ENCODE data around the gene DYNLT3. TPM values are rescaled to one million over a fixed set of nuclear protein-coding genes. Genes with fewer than 3 reads are reported as not detected.

The DYNLT3 gene
- total RNA-seq, 2 experiments from 2014 or later, result 12.6 to 12.7 TPM

- H3K4me3 Mint-ChIP-seq, result no peak overlapping the region
- H3K9me3 Mint-ChIP-seq (ENCODE audit: low read depth), result peaks cover 16% of the 10 kb centered on the region
- peak overlapping the region; percentile 28 for H3K27ac Mint-ChIP-seq
- DNase-seq (no peak), ATAC-seq (no peak)
- H3K27me3 Mint-ChIP-seq, result peaks cover 4% of the 10 kb centered on the region
- CTCF ChIA-PET, result no interaction called here
- peaks cover 10% of the 10 kb centered on the region for H3K4me1 Mint-ChIP-seq
- H3K36me3 Mint-ChIP-seq, result peaks cover 9% of the 10 kb centered on the region
Observed at GRCh38 chrX:37867536-37868153, 20.3 kb upstream of the DYNLT3 start.

- ATAC-seq, result no peak
Observed at GRCh38 chrX:37863728-37864127, 16.4 kb upstream of the DYNLT3 start.

GRCh38 chrX:37862851-37863250 is 15.5 kb upstream of the DYNLT3 start:
- Mint-ChIP-seq H3K27ac (no peak overlapping the region), H3K4me1 (peaks cover 5% of the 10 kb centered on the region), H3K4me3 (no peak overlapping the region), H3K36me3 (peaks cover 6% of the 10 kb centered on the region), H3K27me3 (peaks cover 6% of the 10 kb centered on the region), H3K9me3 (ENCODE audit: low read depth) (peaks cover 5% of the 10 kb centered on the region)
- no peak for DNase-seq
- ATAC-seq, result no peak
- CTCF ChIA-PET, result no interaction called here

More at GRCh38 chrX:37863728-37864127, 16.4 kb upstream of the DYNLT3 start:
- Mint-ChIP-seq H3K4me1 (peaks cover 6% of the 10 kb centered on the region), H3K4me3 (no peak overlapping the region), H3K9me3 (ENCODE audit: low read depth) (peaks cover 7% of the 10 kb centered on the region), H3K27ac (no peak overlapping the region), H3K27me3 (peaks cover 6% of the 10 kb centered on the region), H3K36me3 (peaks cover 7% of the 10 kb centered on the region)
- CTCF ChIA-PET, result no interaction called here
- no peak for DNase-seq

GRCh38 chrX:37860721-37861120 is 13.3 kb upstream of the DYNLT3 start:
- CTCF ChIA-PET, result no interaction called here
- peaks cover 6% of the 10 kb centered on the region for H3K27me3 Mint-ChIP-seq

GRCh38 chrX:37854748-37855147 is 7.4 kb upstream of the DYNLT3 start:
- Mint-ChIP-seq H3K36me3 (no peaks in the 10 kb centered on the region), H3K4me3 (no peak overlapping the region), H3K4me1 (peaks cover 2% of the 10 kb centered on the region), H3K27me3 (no peaks in the 10 kb centered on the region), H3K9me3 (ENCODE audit: low read depth) (no peaks in the 10 kb centered on the region), H3K27ac (no peak overlapping the region)
- no peak for ATAC-seq
- CTCF ChIA-PET, result no interaction called here
- no peak for DNase-seq

More at GRCh38 chrX:37860721-37861120, 13.3 kb upstream of the DYNLT3 start:
- ATAC-seq (no peak), DNase-seq (no peak)
- Mint-ChIP-seq H3K4me3 (no peak overlapping the region), H3K36me3 (peaks cover 2% of the 10 kb centered on the region), H3K9me3 (ENCODE audit: low read depth) (no peaks in the 10 kb centered on the region), H3K4me1 (no peaks in the 10 kb centered on the region), H3K27ac (no peak overlapping the region)

GRCh38 chrX:37854148-37854547 is 6.8 kb upstream of the DYNLT3 start:
- Mint-ChIP-seq H3K4me1 (peaks cover 4% of the 10 kb centered on the region), H3K27me3 (no peaks in the 10 kb centered on the region), H3K27ac (no peak overlapping the region), H3K36me3 (no peaks in the 10 kb centered on the region), H3K4me3 (no peak overlapping the region), H3K9me3 (ENCODE audit: low read depth) (no peaks in the 10 kb centered on the region)
- no peak for DNase-seq
- no peak for ATAC-seq
- CTCF ChIA-PET, result no interaction called here

GRCh38 chrX:37847733-37848197 is 394 bp upstream of the DYNLT3 start:
- peak overlapping the region; percentile 86 for H3K27ac Mint-ChIP-seq
- H3K4me3 Mint-ChIP-seq, result peak overlapping the region; percentile 72
- no peaks in the 10 kb centered on the region for H3K9me3 Mint-ChIP-seq (ENCODE audit: low read depth)
- DNase-seq, result no peak
- no peaks in the 10 kb centered on the region for H3K27me3 Mint-ChIP-seq
- H3K4me1 Mint-ChIP-seq, result peaks cover 22% of the 10 kb centered on the region
- ATAC-seq, result no peak
- peaks cover 4% of the 10 kb centered on the region for H3K36me3 Mint-ChIP-seq
- CTCF ChIA-PET, result no interaction called here

GRCh38 chrX:37846558-37846933 is 825 bp downstream of the DYNLT3 start:
- Mint-ChIP-seq H3K27me3 (no peaks in the 10 kb centered on the region), H3K36me3 (peaks cover 4% of the 10 kb centered on the region), H3K27ac (peak overlapping the region; percentile 81), H3K9me3 (ENCODE audit: low read depth) (no peaks in the 10 kb centered on the region), H3K4me1 (peaks cover 22% of the 10 kb centered on the region), H3K4me3 (peak overlapping the region; percentile 72)
- CTCF ChIA-PET, result interaction anchor here (1.3 kb wide), 1 partner anchor 481 kb away, joined by 4 read pairs; the partner anchor contains the start of gene RPGR
- DNase-seq (no peak), ATAC-seq (peak; percentile 6)

- peaks cover 22% of the 10 kb centered on the region for H3K4me1 Mint-ChIP-seq
- no peaks in the 10 kb centered on the region for H3K27me3 Mint-ChIP-seq
- H3K27ac Mint-ChIP-seq, result peak overlapping the region; percentile 81
- H3K9me3 Mint-ChIP-seq (ENCODE audit: low read depth), result no peaks in the 10 kb centered on the region
- ATAC-seq, result peak; percentile 42
- DNase-seq, result no peak
- peaks cover 6% of the 10 kb centered on the region for H3K36me3 Mint-ChIP-seq
- H3K4me3 Mint-ChIP-seq, result peak overlapping the region; percentile 72
- CTCF ChIA-PET, result interaction anchor here (1.3 kb wide), 1 partner anchor 481 kb away, joined by 4 read pairs; the partner anchor contains the start of gene RPGR
Observed at GRCh38 chrX:37846141-37846540, 1.2 kb downstream of the DYNLT3 start.

GRCh38 chrX:37844622-37845021 is 2.7 kb downstream of the DYNLT3 start:
- Mint-ChIP-seq H3K27ac (no peak overlapping the region), H3K36me3 (peaks cover 7% of the 10 kb centered on the region), H3K4me3 (no peak overlapping the region), H3K9me3 (ENCODE audit: low read depth) (no peaks in the 10 kb centered on the region), H3K27me3 (no peaks in the 10 kb centered on the region), H3K4me1 (peaks cover 20% of the 10 kb centered on the region)
- no peak for ATAC-seq
- CTCF ChIA-PET, result no interaction called here
- no peak for DNase-seq

GRCh38 chrX:37840931-37841330 is 6.4 kb downstream of the DYNLT3 start:
- no peak overlapping the region for H3K27ac Mint-ChIP-seq
- ATAC-seq, result no peak
- H3K4me1 Mint-ChIP-seq, result peaks cover 6% of the 10 kb centered on the region
- H3K27me3 Mint-ChIP-seq, result no peaks in the 10 kb centered on the region
- DNase-seq, result no peak
- peaks cover 9% of the 10 kb centered on the region for H3K36me3 Mint-ChIP-seq
- H3K4me3 Mint-ChIP-seq, result no peak overlapping the region
- CTCF ChIA-PET, result no interaction called here
- H3K9me3 Mint-ChIP-seq (ENCODE audit: low read depth), result no peaks in the 10 kb centered on the region

GRCh38 chrX:37834937-37835336 is 12.4 kb downstream of the DYNLT3 start:
- ATAC-seq (no peak), DNase-seq (no peak)
- H3K4me1 Mint-ChIP-seq, result peaks cover 2% of the 10 kb centered on the region
- peaks cover 4% of the 10 kb centered on the region for H3K36me3 Mint-ChIP-seq
- no peaks in the 10 kb centered on the region for H3K27me3 Mint-ChIP-seq
- no peak overlapping the region for H3K4me3 Mint-ChIP-seq
- CTCF ChIA-PET, result no interaction called here
- H3K27ac Mint-ChIP-seq, result no peak overlapping the region
- no peaks in the 10 kb centered on the region for H3K9me3 Mint-ChIP-seq (ENCODE audit: low read depth)

- no peaks in the 10 kb centered on the region for H3K9me3 Mint-ChIP-seq (ENCODE audit: low read depth)
- H3K36me3 Mint-ChIP-seq, result no peaks in the 10 kb centered on the region
- no peaks in the 10 kb centered on the region for H3K27me3 Mint-ChIP-seq
- CTCF ChIA-PET, result interaction anchor here (1.6 to 1.7 kb wide), 2 partner anchors 85 to 88 kb away, joined by 5 to 7 read pairs; no protein-coding TSS in a partner anchor
- DNase-seq (no peak), ATAC-seq (no peak)
- H3K4me3 Mint-ChIP-seq, result no peak overlapping the region
- H3K4me1 Mint-ChIP-seq, result peaks cover 11% of the 10 kb centered on the region
- no peak overlapping the region for H3K27ac Mint-ChIP-seq
Observed at GRCh38 chrX:37830371-37830770, 17.0 kb downstream of the DYNLT3 start.

GRCh38 chrX:37829721-37830120 is 17.6 kb downstream of the DYNLT3 start:
- ATAC-seq (no peak), DNase-seq (no peak)
- Mint-ChIP-seq H3K27me3 (no peaks in the 10 kb centered on the region), H3K27ac (no peak overlapping the region), H3K4me1 (peaks cover 17% of the 10 kb centered on the region), H3K36me3 (no peaks in the 10 kb centered on the region), H3K4me3 (no peak overlapping the region), H3K9me3 (ENCODE audit: low read depth) (no peaks in the 10 kb centered on the region)
- CTCF ChIA-PET, result interaction anchor here (1.6 to 1.7 kb wide), 2 partner anchors 84 to 87 kb away, joined by 5 to 7 read pairs; no protein-coding TSS in a partner anchor

Measured in activated CD8-positive, alpha-beta memory T cell treated with anti-CD3 and anti-CD28 coated beads, Interleukin-2, amount 10 ng/mL, durations not matched to agents 7 days and 5 days (primary cell).